ENCODE data around the gene USH2A.

USH2A gene

DNA sequence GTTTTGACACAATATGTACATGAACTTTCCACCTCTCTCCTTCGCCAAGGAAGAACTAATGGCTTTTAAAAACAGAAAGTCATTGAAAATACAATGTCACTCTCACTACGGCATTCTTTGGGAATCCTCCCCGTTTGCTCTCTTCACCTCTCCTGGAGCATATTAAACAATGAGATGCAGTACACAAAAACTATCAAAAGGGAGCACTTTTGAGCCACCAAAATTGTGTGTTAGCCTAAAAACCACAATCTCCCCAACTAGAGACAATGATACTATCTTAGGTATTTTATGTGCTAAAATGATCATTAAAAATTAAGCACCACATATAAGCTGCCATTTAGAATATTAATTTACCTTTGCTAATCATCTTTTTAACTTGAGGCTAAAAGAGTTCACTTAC lies 430.6 kb downstream of the USH2A start:
- Histone ChIP-seq H3K4me1 (ENCODE audit: control insufficient read depth, low read depth, low read length) (peaks cover 3% of the 10 kb centered on the region), H3K4me3 (ENCODE audit: low read length) (no peak overlapping the region), H3K27me3 (ENCODE audit: control insufficient read depth, insufficient read depth, low read length) (no peaks in the 10 kb centered on the region), H3K36me3 (ENCODE audit: control insufficient read depth, low read depth, low read length) (no peaks in the 10 kb centered on the region), H3K9ac (ENCODE audit: low read length) (no peak overlapping the region), H3K9me3 (ENCODE audit: control insufficient read depth, low read depth, low read length) (no peaks in the 10 kb centered on the region), H3K27ac (ENCODE audit: low read length) (no peak overlapping the region)

DNA sequence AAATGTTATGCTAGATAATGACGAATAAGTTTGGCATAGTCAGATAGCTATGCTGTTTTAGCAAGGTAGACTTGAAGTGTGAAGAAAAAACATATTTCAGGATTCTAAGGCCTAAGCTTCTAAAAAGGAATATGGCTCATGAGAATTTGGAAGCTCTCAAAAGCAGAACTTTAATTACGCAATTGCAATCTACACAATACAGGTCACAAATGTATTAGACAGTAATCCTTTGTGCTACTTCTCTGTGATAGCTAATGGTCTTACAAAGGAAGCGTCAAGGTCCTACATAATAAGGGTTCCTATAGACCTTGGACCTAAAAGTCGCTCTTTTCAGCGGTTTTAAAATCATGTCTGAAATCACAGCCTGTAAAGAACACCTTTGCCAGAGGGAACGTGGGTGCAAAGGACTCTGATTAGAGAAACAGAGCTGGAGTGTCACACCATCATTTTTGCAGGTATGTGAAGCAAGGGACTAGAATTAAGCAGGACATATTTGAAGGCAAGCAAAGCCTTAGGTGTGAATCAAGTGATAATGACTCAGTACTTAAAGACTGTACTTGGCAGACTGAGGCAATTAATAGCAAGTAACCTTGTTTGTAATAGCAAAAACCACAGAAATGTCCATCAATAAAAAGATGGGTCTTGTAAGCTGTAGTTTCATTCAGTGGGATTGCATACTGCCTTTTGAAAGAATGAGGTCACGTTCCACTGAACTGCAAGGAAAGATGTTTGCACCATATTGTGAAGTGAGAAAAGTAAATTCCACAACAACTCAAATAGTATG lies 436.0 kb downstream of the USH2A start:
- Histone ChIP-seq H3K9ac (ENCODE audit: low read length) (no peak overlapping the region), H3K9me3 (ENCODE audit: control insufficient read depth, low read depth, low read length) (no peaks in the 10 kb centered on the region), H3K36me3 (ENCODE audit: control insufficient read depth, low read depth, low read length) (no peaks in the 10 kb centered on the region), H3K4me1 (ENCODE audit: control insufficient read depth, low read depth, low read length) (peaks cover 3% of the 10 kb centered on the region), H3K4me3 (ENCODE audit: low read length) (no peak overlapping the region), H3K27me3 (ENCODE audit: control insufficient read depth, insufficient read depth, low read length) (no peaks in the 10 kb centered on the region), H3K27ac (ENCODE audit: low read length) (no peak overlapping the region)

DNA sequence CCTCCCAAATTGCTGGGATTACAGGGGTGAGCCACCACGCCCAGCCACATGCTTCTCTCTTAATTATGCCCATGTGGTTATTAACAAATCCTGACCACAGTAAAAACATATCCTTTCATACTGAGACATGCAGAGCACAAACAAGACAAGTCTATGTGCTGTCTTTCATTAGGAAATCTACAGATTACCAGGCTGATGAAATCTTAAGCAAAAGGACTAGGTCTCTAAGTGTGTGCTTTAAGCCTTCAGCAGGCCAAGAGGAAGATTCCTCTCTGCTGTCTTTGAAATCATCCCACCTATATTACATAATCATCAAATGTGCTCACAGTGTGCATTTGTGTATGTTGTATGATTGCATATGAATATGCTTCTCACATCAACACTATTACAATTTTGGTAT lies 436.8 kb downstream of the USH2A start:
- H3K9ac ChIP-seq (ENCODE audit: low read length): no peak overlapping the region
- no peaks in the 10 kb centered on the region for H3K36me3 ChIP-seq (ENCODE audit: control insufficient read depth, low read depth, low read length)
- H3K4me3 ChIP-seq (ENCODE audit: low read length): no peak overlapping the region
- H3K9me3 ChIP-seq (ENCODE audit: control insufficient read depth, low read depth, low read length): no peaks in the 10 kb centered on the region
- H3K4me1 ChIP-seq (ENCODE audit: control insufficient read depth, low read depth, low read length): no peaks in the 10 kb centered on the region
- no peak overlapping the region for H3K27ac ChIP-seq (ENCODE audit: low read length)
- H3K27me3 ChIP-seq (ENCODE audit: control insufficient read depth, insufficient read depth, low read length): no peaks in the 10 kb centered on the region

DNA sequence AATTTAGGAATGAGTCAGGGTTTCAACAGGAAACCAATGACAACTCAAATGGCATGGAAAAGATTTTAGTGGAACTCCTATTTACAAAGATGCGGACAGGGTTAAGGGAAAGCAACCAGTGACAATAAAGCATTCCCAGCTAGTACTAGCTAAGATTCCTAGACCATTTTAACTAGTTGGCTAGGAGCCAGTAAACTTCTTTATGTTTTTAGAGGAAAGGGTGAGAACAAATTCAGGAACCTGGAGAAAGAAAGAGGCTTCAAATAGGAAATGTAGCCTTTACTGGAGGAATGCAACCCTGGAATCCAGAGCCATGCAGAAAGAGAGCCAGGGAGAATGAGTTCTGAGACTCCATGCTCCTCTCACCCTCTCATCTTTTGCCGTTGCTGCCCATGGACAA lies 439.6 kb downstream of the USH2A start:
- Histone ChIP-seq H3K27me3 (ENCODE audit: control insufficient read depth, insufficient read depth, low read length) (no peaks in the 10 kb centered on the region), H3K4me3 (ENCODE audit: low read length) (no peak overlapping the region), H3K36me3 (ENCODE audit: control insufficient read depth, low read depth, low read length) (no peaks in the 10 kb centered on the region), H3K9me3 (ENCODE audit: control insufficient read depth, low read depth, low read length) (no peaks in the 10 kb centered on the region), H3K4me1 (ENCODE audit: control insufficient read depth, low read depth, low read length) (no peaks in the 10 kb centered on the region), H3K27ac (ENCODE audit: low read length) (no peak overlapping the region), H3K9ac (ENCODE audit: low read length) (no peak overlapping the region)

DNA sequence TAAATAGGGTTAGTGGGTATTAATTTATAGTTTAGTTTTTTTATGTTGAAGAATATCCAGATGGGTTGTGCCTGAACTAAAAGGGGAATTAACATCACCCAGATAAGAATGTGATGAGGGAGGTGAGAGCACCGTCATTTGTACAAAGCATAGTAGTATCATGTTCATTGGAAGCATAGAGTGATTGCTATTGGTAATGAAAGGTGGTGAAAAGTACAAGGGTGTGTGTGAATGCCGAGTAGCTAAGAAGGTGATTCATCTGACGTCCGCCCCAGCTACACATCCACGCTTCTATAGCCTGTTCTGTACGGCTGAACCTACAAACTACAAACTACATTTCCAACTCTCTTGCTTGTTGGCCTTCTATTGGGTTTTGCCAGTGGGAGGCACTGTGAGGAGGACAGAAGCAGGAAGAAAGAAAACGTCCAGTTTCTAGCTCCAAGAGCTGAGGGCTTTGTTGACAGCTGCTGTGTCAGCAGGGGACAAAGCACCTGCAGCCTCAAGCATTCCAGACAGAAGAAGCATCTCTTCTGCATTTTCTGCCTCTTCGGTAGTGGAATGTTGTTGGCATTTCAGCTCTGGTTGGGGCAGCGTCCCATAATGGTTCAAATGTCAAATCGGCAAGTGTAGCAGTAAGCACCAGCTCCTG lies 451.3 kb downstream of the USH2A start:
- no peak overlapping the region for H3K4me3 ChIP-seq (ENCODE audit: low read length)
- H3K27ac ChIP-seq (ENCODE audit: low read length): no peak overlapping the region
- H3K9me3 ChIP-seq (ENCODE audit: control insufficient read depth, low read depth, low read length): no peaks in the 10 kb centered on the region
- H3K36me3 ChIP-seq (ENCODE audit: control insufficient read depth, low read depth, low read length): no peaks in the 10 kb centered on the region
- H3K9ac ChIP-seq (ENCODE audit: low read length): no peak overlapping the region
- no peaks in the 10 kb centered on the region for H3K27me3 ChIP-seq (ENCODE audit: control insufficient read depth, insufficient read depth, low read length)
- peaks cover 3% of the 10 kb centered on the region for H3K4me1 ChIP-seq (ENCODE audit: control insufficient read depth, low read depth, low read length)

DNA sequence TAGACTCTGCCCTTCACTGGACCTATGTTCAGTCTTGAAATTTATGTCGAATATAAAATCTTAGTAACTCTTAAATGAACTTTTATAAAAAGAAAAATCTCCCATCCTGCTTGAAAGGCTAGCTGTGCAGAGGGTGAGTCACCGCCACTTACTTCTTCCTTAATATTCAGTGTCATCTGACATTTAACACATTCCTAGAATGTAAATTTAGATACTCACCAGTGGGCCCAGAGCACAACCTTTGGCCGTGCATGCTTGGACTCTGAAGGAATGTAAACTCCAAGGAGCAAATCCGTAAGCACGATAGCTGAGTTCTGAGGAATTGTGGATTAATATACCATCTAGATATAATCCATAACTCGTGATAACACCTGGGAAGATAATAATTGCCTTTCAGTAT lies 452.8 kb downstream of the USH2A start:
- no peaks in the 10 kb centered on the region for H3K9me3 ChIP-seq (ENCODE audit: control insufficient read depth, low read depth, low read length)
- H3K27ac ChIP-seq (ENCODE audit: low read length): no peak overlapping the region
- H3K9ac ChIP-seq (ENCODE audit: low read length): no peak overlapping the region
- no peaks in the 10 kb centered on the region for H3K27me3 ChIP-seq (ENCODE audit: control insufficient read depth, insufficient read depth, low read length)
- no peak overlapping the region for H3K4me3 ChIP-seq (ENCODE audit: low read length)
- H3K36me3 ChIP-seq (ENCODE audit: control insufficient read depth, low read depth, low read length): no peaks in the 10 kb centered on the region
- H3K4me1 ChIP-seq (ENCODE audit: control insufficient read depth, low read depth, low read length): peaks cover 3% of the 10 kb centered on the region

DNA sequence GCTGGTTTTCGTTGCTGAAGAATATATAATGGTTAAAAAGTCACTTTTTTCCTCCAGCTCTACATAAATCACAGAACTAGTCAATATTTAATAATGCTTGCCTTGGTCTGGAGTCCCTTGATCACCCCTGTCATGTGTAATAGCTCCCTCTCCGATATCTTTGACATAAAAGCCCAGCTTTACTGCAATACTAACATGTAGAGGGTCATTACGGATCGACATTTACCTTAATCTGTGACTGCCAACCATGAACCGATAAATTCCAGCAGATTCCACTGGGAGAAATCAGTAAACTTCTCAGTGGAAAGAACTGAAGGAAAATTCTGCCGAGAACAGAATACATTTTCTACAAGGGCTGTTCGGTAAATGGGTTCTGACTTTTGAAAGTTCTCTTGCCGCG lies 459.6 kb downstream of the USH2A start:
- no peak overlapping the region for H3K9ac ChIP-seq (ENCODE audit: low read length)
- H3K27me3 ChIP-seq (ENCODE audit: control insufficient read depth, insufficient read depth, low read length): no peaks in the 10 kb centered on the region
- H3K4me1 ChIP-seq (ENCODE audit: control insufficient read depth, low read depth, low read length): peaks cover 2% of the 10 kb centered on the region
- no peak overlapping the region for H3K4me3 ChIP-seq (ENCODE audit: low read length)
- H3K27ac ChIP-seq (ENCODE audit: low read length): no peak overlapping the region
- no peaks in the 10 kb centered on the region for H3K36me3 ChIP-seq (ENCODE audit: control insufficient read depth, low read depth, low read length)
- no peaks in the 10 kb centered on the region for H3K9me3 ChIP-seq (ENCODE audit: control insufficient read depth, low read depth, low read length)

DNA sequence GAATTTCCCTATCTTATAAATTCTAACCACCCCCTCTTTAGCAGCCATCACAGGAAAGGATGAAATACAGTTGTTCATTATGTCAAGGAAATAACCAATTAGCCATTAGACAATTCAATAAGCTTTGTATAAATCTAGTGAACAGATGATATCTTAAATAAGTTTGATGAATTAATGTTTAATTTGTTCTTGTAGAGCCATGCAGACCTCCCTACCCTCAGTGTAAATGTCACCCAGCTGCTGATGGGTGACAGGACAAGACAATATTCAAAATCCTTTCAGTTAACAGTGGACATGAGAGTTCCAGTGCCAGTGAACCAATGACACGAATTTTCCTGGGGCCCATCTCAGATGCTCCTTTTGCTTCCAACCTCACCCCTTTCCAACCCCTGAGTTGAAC lies 460.2 kb downstream of the USH2A start:
- no peak overlapping the region for H3K4me3 ChIP-seq (ENCODE audit: low read length)
- no peaks in the 10 kb centered on the region for H3K9me3 ChIP-seq (ENCODE audit: control insufficient read depth, low read depth, low read length)
- no peaks in the 10 kb centered on the region for H3K27me3 ChIP-seq (ENCODE audit: control insufficient read depth, insufficient read depth, low read length)
- no peak overlapping the region for H3K9ac ChIP-seq (ENCODE audit: low read length)
- peaks cover 2% of the 10 kb centered on the region for H3K4me1 ChIP-seq (ENCODE audit: control insufficient read depth, low read depth, low read length)
- no peak overlapping the region for H3K27ac ChIP-seq (ENCODE audit: low read length)
- H3K36me3 ChIP-seq (ENCODE audit: control insufficient read depth, low read depth, low read length): no peaks in the 10 kb centered on the region

DNA sequence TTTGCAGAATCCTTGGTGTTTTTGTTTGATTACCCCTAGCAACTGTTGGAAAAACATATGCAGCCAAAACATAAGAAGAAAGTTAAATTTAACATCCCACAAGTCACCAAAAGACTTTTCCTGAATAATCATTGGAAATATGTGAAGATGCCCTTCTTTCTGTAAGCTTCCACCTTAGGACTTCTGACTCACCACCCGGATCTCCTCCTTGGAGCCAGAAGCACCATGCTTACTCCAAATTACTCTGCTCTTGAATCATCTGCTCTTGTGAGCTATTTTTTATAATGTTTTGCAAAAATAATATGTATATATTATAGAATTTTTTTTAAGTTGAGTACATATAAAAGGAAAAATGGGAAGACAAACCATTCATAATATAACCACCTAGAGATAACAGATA lies 464.4 kb downstream of the USH2A start:
- no peaks in the 10 kb centered on the region for H3K27me3 ChIP-seq (ENCODE audit: control insufficient read depth, insufficient read depth, low read length)
- H3K36me3 ChIP-seq (ENCODE audit: control insufficient read depth, low read depth, low read length): no peaks in the 10 kb centered on the region
- no peak overlapping the region for H3K4me3 ChIP-seq (ENCODE audit: low read length)
- peaks cover 2% of the 10 kb centered on the region for H3K4me1 ChIP-seq (ENCODE audit: control insufficient read depth, low read depth, low read length)
- H3K9ac ChIP-seq (ENCODE audit: low read length): no peak overlapping the region
- no peak overlapping the region for H3K27ac ChIP-seq (ENCODE audit: low read length)
- H3K9me3 ChIP-seq (ENCODE audit: control insufficient read depth, low read depth, low read length): no peaks in the 10 kb centered on the region

DNA sequence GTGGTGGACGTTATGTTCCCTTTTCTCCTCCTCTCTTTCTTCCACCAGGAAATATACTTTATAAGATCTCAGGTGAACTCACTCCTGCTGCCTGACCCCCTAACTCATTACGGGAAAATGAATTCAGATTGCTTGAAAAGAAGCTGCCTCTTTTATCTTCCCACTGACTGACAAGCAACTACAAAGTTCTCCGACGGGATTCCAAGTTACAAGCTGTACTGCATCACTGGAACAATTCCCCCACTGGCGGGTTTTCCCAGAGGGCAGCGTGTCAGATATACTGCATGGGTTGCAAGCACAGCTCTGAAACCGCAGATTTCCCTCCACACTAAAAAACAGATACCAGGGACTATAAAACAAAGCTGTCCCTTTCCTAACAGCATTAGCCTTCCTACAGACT lies 465.6 kb downstream of the USH2A start:
- no peaks in the 10 kb centered on the region for H3K36me3 ChIP-seq (ENCODE audit: control insufficient read depth, low read depth, low read length)
- no peak overlapping the region for H3K9ac ChIP-seq (ENCODE audit: low read length)
- H3K27ac ChIP-seq (ENCODE audit: low read length): no peak overlapping the region
- H3K4me1 ChIP-seq (ENCODE audit: control insufficient read depth, low read depth, low read length): peaks cover 2% of the 10 kb centered on the region
- H3K27me3 ChIP-seq (ENCODE audit: control insufficient read depth, insufficient read depth, low read length): no peaks in the 10 kb centered on the region
- H3K9me3 ChIP-seq (ENCODE audit: control insufficient read depth, low read depth, low read length): no peaks in the 10 kb centered on the region
- no peak overlapping the region for H3K4me3 ChIP-seq (ENCODE audit: low read length)

DNA sequence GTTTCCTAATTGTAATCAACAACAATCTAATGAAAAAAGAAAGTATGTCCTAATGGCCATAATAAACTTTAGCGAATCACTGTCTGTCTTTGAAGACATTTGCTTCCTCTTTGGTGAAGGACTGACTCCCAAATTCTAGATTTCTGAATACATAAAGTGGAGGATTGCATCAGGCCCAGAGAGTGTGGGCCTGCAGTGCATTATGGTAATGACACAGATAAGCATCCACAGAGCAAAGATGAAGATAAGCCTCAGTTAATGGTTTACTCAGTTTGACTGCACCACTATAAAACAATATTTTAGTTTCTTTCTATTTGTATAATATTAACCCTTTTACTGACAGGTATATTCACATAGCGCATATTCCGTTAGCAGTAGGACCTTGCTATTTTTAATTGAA lies 490.7 kb downstream of the USH2A start:
- H3K9ac ChIP-seq (ENCODE audit: low read length): no peak overlapping the region
- H3K4me1 ChIP-seq (ENCODE audit: control insufficient read depth, low read depth, low read length): no peaks in the 10 kb centered on the region
- H3K4me3 ChIP-seq (ENCODE audit: low read length): no peak overlapping the region

DNA sequence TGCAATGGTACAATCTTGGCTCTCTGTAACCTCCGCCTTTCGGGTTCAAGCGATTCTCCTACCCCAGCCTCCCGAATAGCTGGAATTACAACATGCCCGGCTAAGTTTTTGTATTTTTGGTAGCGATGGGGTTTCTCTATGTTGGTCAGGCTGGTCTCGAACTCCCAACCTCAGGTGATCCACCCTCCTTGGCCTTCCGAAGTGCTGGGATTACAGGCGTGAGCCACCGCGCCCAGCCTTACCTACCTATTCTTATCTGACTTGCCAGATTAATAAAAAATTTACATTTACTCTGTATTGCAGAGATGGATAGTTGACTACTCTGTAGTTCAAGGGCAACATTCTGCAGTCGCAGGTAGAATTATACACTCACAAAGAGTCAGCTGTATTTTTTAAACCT lies 496.6 kb downstream of the USH2A start:
- no peaks in the 10 kb centered on the region for H3K9me3 ChIP-seq (ENCODE audit: control insufficient read depth, low read depth, low read length)
- H3K4me1 ChIP-seq (ENCODE audit: control insufficient read depth, low read depth, low read length): no peaks in the 10 kb centered on the region
- H3K27me3 ChIP-seq (ENCODE audit: control insufficient read depth, insufficient read depth, low read length): no peaks in the 10 kb centered on the region
- no peaks in the 10 kb centered on the region for H3K36me3 ChIP-seq (ENCODE audit: control insufficient read depth, low read depth, low read length)
- no peak overlapping the region for H3K4me3 ChIP-seq (ENCODE audit: low read length)
- H3K27ac ChIP-seq (ENCODE audit: low read length): no peak overlapping the region
- no peak overlapping the region for H3K9ac ChIP-seq (ENCODE audit: low read length)

More for the DNA sequence above, 490.7 kb downstream of the USH2A start:
- Histone ChIP-seq H3K27me3 (ENCODE audit: control insufficient read depth, insufficient read depth, low read length) (no peaks in the 10 kb centered on the region), H3K27ac (ENCODE audit: low read length) (no peak overlapping the region), H3K9me3 (ENCODE audit: control insufficient read depth, low read depth, low read length) (no peaks in the 10 kb centered on the region), H3K36me3 (ENCODE audit: control insufficient read depth, low read depth, low read length) (no peaks in the 10 kb centered on the region)
